Fibroblast of lung (primary cell): ENCODE results near the gene NEK2.
"Not testable (repeated sequence)": the region's sequence is repeated elsewhere in the genome, so short reads cannot be mapped to it uniquely, and the experiment has no call there.

Source experiments
- EZH2 ChIP-seq: IDR thresholded peaks from 2 replicates; pipeline ENCODE4 v1.5.1; 2012; ENCODE audit warnings: low read length, control low read depth, mild to moderate bottlenecking; ENCODE audit errors: missing control alignments
- TF ChIP-seq, protein P1 (sequence below), 2 donors: IDR thresholded peaks in 1 of 2; conservative IDR thresholded peaks in 1 of 2; 1 replicate in 1 of 2; 2 replicates in 1 of 2; pipeline ENCODE4 v1.5.1; 2011 to 2012; ENCODE audit warnings: low read length in 2 of 2, control low read depth in 1 of 2, inconsistent platforms in 1 of 2, low read depth in 1 of 2, mild to moderate bottlenecking in 1 of 2

DNA sequence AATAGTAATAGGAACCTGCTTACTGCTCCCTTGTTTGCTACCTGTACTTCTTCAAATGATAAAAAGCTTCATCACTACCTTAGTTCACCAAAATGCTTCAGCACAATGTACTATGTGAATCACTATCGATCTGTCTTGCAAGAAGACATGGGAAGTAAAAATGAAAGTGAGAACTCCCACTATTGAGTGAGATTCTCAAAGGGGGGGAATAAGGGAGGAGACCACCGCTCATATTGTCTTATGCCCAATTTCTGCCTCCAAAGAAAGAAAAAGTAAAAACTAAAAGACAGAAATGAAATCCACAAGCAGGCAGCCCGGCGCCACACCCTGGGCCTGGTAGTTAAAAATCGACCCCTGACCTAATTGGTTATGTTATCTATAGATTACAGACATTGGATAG, 18.5 kb upstream of the NEK2 start:
- TF ChIP-seq, protein P1, sequence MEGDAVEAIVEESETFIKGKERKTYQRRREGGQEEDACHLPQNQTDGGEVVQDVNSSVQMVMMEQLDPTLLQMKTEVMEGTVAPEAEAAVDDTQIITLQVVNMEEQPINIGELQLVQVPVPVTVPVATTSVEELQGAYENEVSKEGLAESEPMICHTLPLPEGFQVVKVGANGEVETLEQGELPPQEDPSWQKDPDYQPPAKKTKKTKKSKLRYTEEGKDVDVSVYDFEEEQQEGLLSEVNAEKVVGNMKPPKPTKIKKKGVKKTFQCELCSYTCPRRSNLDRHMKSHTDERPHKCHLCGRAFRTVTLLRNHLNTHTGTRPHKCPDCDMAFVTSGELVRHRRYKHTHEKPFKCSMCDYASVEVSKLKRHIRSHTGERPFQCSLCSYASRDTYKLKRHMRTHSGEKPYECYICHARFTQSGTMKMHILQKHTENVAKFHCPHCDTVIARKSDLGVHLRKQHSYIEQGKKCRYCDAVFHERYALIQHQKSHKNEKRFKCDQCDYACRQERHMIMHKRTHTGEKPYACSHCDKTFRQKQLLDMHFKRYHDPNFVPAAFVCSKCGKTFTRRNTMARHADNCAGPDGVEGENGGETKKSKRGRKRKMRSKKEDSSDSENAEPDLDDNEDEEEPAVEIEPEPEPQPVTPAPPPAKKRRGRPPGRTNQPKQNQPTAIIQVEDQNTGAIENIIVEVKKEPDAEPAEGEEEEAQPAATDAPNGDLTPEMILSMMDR (conservative IDR thresholded peaks at IDR 0.05 in 1 of 2, IDR thresholded peaks at IDR 0.05 in 1 of 2; ENCODE audit: low read depth in 1 of 2, low read length in 2 of 2), result not testable (repeated sequence)
- TF ChIP-seq EZH2, result not testable (repeated sequence)
